K562 (cell line): ENCODE results near the gene CDCP1. TPM values are rescaled to one million over a fixed set of nuclear protein-coding genes. Genes with fewer than 3 reads are reported as not detected.

Experiments used
- CEBPZ ChIP-seq: fragments of 150-350 bp; IDR thresholded peaks from 2 replicates; pipeline ENCODE4 v1.6.1; 2014; ENCODE audit warnings: low read depth, mild to moderate bottlenecking, low read length, borderline replicate concordance
- CTCFL ChIP-seq: IDR thresholded peaks from 2 replicates; pipeline ENCODE4 v1.6.1; 2011; ENCODE audit warnings: borderline replicate concordance, low read depth, mild to moderate bottlenecking, moderate library complexity, low read length; ENCODE audit not compliant: insufficient read depth, poor library complexity, severe bottlenecking
- CUX1 ChIP-seq: fragments of 200-800 bp; sonication (Bioruptor generic); IDR thresholded peaks from 2 replicates; pipeline ENCODE4 v1.6.1; 2016; ENCODE audit warnings: missing genetic modification characterization, missing compliant biosample characterization
- MAZ ChIP-seq, 2 experiments: fragments of 450-650 bp in 1 of 2; sonication (generic) in 1 of 2; formaldehyde crosslinking; IDR thresholded peaks in 1 of 2; conservative IDR thresholded peaks in 1 of 2; 2 replicates each; pipeline versions ENCODE4 v1.4.0 to v1.5.0; 2020; ENCODE audit warnings: mild to moderate bottlenecking in 1 of 2, missing genetic modification reagents in 1 of 2
- MYNN ChIP-seq, 2 experiments: sonication (generic); formaldehyde crosslinking in 1 of 2; IDR thresholded peaks; 2 replicates each; pipeline versions ENCODE4 v1.5.0 to v1.6.1; 2016 to 2020; ENCODE audit warnings: antibody characterized with exemption in 1 of 2, missing genetic modification reagents in 1 of 2
- NEUROD1 ChIP-seq: fragments of 150-350 bp; IDR thresholded peaks from 2 replicates; pipeline ENCODE4 v1.6.1; 2014; ENCODE audit warnings: borderline replicate concordance, low read length, low read depth; ENCODE audit not compliant: partially characterized antibody
- NFATC3 ChIP-seq: fragments of 450-650 bp; IDR thresholded peaks from 2 replicates; pipeline ENCODE4 v1.6.1; 2017; ENCODE audit warnings: mild to moderate bottlenecking
- USF2 ChIP-seq: sonication (generic); formaldehyde crosslinking; IDR thresholded peaks from 2 replicates; pipeline ENCODE4 v1.5.0; 2020; ENCODE audit warnings: missing genetic modification reagents
- ZHX1 ChIP-seq: fragments of 150-350 bp; conservative IDR thresholded peaks from 2 replicates; pipeline ENCODE4 v1.6.1; 2014; ENCODE audit warnings: low read length
- polyA plus RNA-seq, 8 experiments: library from polyadenylated mRNA; depleted of rRNA in 4 of 8; stranded (reverse) in 5 of 8; unstranded in 3 of 8; fragments of >200 nt; fragmentation: Nextera tagmentation in 2 of 8; fragmentation: Illumina TruSeq in 1 of 8; extraction: Ambion mirVana in 2 of 8; extraction: Trizol in 1 of 8; gene quantifications; 2 replicates each; pipeline versions ENCODE4 v1.2.1 to v1.2.3, GENCODE V29; 2011 to 2014; ENCODE audit warnings: inconsistent platforms in 1 of 8, missing spikeins in 1 of 8
- total RNA-seq, 7 experiments: library from RNA; depleted of rRNA in 6 of 7; stranded (reverse); fragments of >200 nt in 6 of 7; fragmentation: Illumina TruSeq in 2 of 7; extraction: Trizol in 2 of 7; gene quantifications; 2 replicates each; pipeline versions ENCODE4 v1.2.1 to v1.2.3, GENCODE V29; 2011 to 2021; ENCODE audit warnings: low replicate concordance in 1 of 7

Gene CDCP1
- total and polyA plus RNA-seq, 9 of the 15 experiments (the other 6 are each of a cell fraction or from before 2014, with no cell fraction given): 3.9 to 16.4 (median 5.2) TPM

GRCh38 chr3:45182915-45183871 is 37.0 kb upstream of the CDCP1 start (continued):
- TF ChIP-seq CEBPZ (no peak), NEUROD1 (no peak), MYNN (IDR thresholded peaks at IDR 0.05) (no peak), MYNN (CRISPR knock-in tag; IDR thresholded peaks at IDR 0.05) (no peak), CUX1 (CRISPR knock-in tag) (no peak), NFATC3 (no peak), CTCFL (no peak), USF2 (CRISPR knock-in tag) (no peak), ZHX1 (no peak), MAZ (CRISPR knock-in tag; conservative IDR thresholded peaks at IDR 0.05 in 1 of 2, IDR thresholded peaks at IDR 0.05 in 1 of 2) (no peak)
